AG04450 (cell line): Measurements from ENCODE around the gene USP20. TPM values are rescaled to one million over a fixed set of nuclear protein-coding genes. Genes with fewer than 3 reads are reported as not detected.

Experiments
- CTCF ChIA-PET: fragments of 300-600, 350-600 bp; formaldehyde crosslinking; extraction: SDS; loops from one replicate; lab custom pipeline; 2022; ENCODE audit warnings: antibody characterized with exemption, inconsistent platforms; lab: Charles Lee
- POLR2A ChIA-PET: fragments of 350-600 bp; formaldehyde crosslinking; extraction: SDS; loops from one replicate; lab custom pipeline; 2021; ENCODE audit warnings: antibody characterized with exemption, inconsistent platforms; lab: Yijun Ruan, JAX
- DNase-seq: peaks from one replicate; pipeline ENCODE4 v3.0.0-alpha.2; 2011; ENCODE audit warnings: low read depth, low spot score
- H3K27ac ChIP-seq: one replicate; pipeline ENCODE4 v1.5.1; 2012; ENCODE audit warnings: low read depth, low read length, control low read depth
- H3K27me3 ChIP-seq: one replicate; pipeline ENCODE4 v1.6.0; 2012; ENCODE audit warnings: low read length; ENCODE audit not compliant: control insufficient read depth, insufficient read depth
- H3K4me3 ChIP-seq: 2 replicates; pipeline ENCODE4 v1.5.1; 2011; ENCODE audit warnings: mild to moderate bottlenecking, low read depth, low read length, control low read depth
- H3K9me3 ChIP-seq: 2 replicates; pipeline ENCODE4 v1.5.1; 2012; ENCODE audit warnings: low read length; ENCODE audit not compliant: control insufficient read depth, insufficient read depth
- CTCF ChIP-seq: IDR thresholded peaks from 2 replicates; pipeline ENCODE4 v1.5.1; 2011; ENCODE audit warnings: low read depth, low read length, control low read depth, inconsistent platforms
- polyA plus RNA-seq: library from polyadenylated mRNA; depleted of rRNA; stranded (reverse); fragments of >200 nt; gene quantifications from 2 replicates; pipeline ENCODE4 v1.2.3, GENCODE V29; 2011

The USP20 gene
- polyA plus RNA-seq, 1 experiment = 10.3 TPM

- TF ChIP-seq CTCF = no peak
- H3K27ac ChIP-seq = peak overlapping the region; percentile 21
- H3K4me3 ChIP-seq = no peak overlapping the region
- ChIA-PET POLR2A (interaction anchor here (0.6 kb wide), 1 partner anchor 418 kb away, joined by 3 read pairs; no protein-coding TSS in a partner anchor), CTCF (no interaction called here)
- no peaks in the 10 kb centered on the region for H3K9me3 ChIP-seq
- DNase-seq = no peak
- no peaks in the 10 kb centered on the region for H3K27me3 ChIP-seq
Observed at GRCh38 chr9:129826344-129826743, 8.9 kb upstream of the USP20 start.

- CTCF ChIA-PET = no interaction called here
- no peak for TF ChIP-seq CTCF
Observed at GRCh38 chr9:129826759-129827158, 8.5 kb upstream of the USP20 start.

DNA sequence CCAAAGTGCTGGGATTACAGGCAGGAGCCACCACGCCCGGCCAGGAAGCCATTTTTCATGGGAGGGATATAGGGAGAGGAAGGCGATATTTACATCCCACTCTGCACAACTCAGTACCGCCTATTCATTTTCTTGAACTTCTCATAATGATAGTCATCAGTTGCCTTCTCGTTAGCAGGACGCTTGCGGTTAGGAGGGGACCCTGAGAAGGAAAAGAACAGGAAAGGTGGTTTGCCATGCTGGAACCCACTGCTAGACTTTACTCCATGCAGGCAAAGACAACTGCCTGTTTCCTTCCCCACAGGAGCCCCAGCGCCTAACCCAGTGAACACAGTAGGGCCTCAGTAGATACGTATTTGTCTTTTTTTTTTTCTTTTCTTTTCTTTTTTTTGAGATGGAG is 7.2 kb upstream of the USP20 start:
- ChIA-PET CTCF (no interaction called here), POLR2A (no interaction called here)
- H3K9me3 ChIP-seq = no peaks in the 10 kb centered on the region
- no peak overlapping the region for H3K27ac ChIP-seq
- H3K27me3 ChIP-seq = no peaks in the 10 kb centered on the region
- DNase-seq = no peak
- TF ChIP-seq CTCF = no peak
- H3K4me3 ChIP-seq = no peak overlapping the region

More at GRCh38 chr9:129826759-129827158, 8.5 kb upstream of the USP20 start:
- H3K27ac ChIP-seq = no peak overlapping the region
- H3K9me3 ChIP-seq = no peaks in the 10 kb centered on the region
- H3K4me3 ChIP-seq = no peak overlapping the region
- H3K27me3 ChIP-seq = no peaks in the 10 kb centered on the region
- no peak for DNase-seq
- POLR2A ChIA-PET = no interaction called here

GRCh38 chr9:129828969-129829368 is 6.3 kb upstream of the USP20 start:
- CTCF ChIA-PET = interaction anchor here (0.6 kb wide), 1 partner anchor 102 kb away, joined by 5 read pairs; no protein-coding TSS in a partner anchor
- POLR2A ChIA-PET = no interaction called here

DNA sequence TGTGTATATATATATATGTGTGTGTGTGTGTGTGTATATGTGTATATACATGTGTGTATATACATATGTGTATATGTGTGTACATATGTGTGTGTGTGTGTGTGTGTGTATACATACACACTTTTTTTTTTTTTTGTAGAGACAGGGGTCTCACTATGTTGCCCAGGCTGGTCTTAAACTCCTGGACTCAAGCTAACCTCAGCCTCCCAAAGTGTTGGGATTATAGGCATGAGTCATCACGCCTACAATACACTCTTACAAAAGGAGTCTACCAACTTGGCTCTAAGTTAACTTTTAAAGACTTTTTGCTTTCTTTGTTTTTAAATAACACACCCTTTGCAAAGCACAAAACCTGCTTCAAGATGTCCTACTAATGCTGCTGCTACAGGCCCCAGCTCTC is 2.3 kb upstream of the USP20 start:
- Histone ChIP-seq H3K27me3 (no peaks in the 10 kb centered on the region), H3K27ac (no peak overlapping the region), H3K4me3 (no peak overlapping the region), H3K9me3 (no peaks in the 10 kb centered on the region; the same call in 1 of the 2 replicates)
- no peak for TF ChIP-seq CTCF
- no peak for DNase-seq
- ChIA-PET CTCF (no interaction called here), POLR2A (no interaction called here)

More at GRCh38 chr9:129828969-129829368, 6.3 kb upstream of the USP20 start:
- Histone ChIP-seq H3K27me3 (no peaks in the 10 kb centered on the region), H3K4me3 (no peak overlapping the region), H3K27ac (no peak overlapping the region), H3K9me3 (no peaks in the 10 kb centered on the region)
- TF ChIP-seq CTCF = no peak
- no peak for DNase-seq
